ENCODE measurements around the gene P2RY8.
"Not testable (repeated sequence)": the region's sequence is repeated elsewhere in the genome, so short reads cannot be mapped to it uniquely, and the experiment has no call there.

Gene P2RY8

DNA sequence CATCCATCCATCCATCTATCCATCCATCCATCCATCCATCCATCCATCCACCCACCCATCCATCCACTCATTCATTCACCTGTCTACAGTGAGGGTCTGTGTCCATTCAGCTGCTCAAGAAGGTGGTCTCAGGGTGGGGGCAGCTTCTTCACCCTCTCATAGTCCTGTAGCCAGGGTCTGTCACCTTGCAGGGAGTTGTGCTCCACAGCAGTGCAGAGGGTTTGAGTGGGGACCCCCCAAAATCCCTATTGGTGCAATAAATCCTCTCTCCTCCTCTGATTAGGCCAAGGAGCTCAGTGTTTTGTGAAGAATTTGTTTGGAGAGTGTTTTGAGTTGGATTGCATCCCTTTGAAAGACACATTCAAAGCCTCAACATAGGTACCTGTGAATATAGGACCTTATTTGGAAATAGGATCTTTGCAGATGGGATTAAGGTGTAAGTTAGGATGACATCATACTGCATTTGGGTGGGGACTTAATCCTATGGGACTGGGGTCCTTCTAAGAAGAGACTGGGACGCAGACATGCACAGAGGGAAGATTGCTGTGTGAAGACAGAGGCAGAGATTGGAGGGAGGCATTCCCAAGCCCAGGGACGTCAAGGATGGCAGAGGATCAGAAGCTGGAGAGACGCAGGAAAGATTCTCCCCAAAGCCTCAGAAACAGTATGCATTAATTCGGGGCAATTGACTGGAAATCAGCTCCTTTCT lies 12.0 kb downstream of the P2RY8 start:
- no peak for DNase-seq (ENCODE audit: low read depth in 2 of 2)
- H3K4me3 ChIP-seq (replicated peaks in 1 of 2; ENCODE audit: low read depth in 2 of 2, low read length in 2 of 2): no peak overlapping the region

DNA sequence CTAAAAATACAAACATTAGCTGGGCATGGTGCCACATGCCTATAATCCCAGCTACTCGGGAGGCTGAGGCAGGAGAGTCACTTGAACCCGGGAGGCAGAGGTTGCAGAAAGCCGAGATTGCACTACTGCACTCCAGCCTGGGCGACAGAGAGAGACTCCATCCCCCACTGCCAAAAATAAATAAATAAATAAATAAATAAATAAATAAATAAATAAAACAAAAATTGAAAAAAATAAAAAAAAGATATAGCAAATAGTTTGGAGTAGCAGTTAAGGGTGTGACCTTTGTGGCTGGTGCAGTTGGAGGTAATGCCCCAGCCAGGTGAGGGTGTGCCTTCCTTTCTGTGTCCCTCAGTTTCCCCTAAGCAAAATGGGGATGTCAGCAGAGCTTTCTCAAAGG lies 14.1 kb downstream of the P2RY8 start:
- not testable (repeated sequence) for H3K4me3 ChIP-seq (replicated peaks in 1 of 2; ENCODE audit: low read depth in 2 of 2, low read length in 2 of 2); DNase-seq (ENCODE audit: low read depth in 2 of 2)

More for the DNA sequence above, 12.0 kb downstream of the P2RY8 start:
- TF ChIP-seq, protein P1, sequence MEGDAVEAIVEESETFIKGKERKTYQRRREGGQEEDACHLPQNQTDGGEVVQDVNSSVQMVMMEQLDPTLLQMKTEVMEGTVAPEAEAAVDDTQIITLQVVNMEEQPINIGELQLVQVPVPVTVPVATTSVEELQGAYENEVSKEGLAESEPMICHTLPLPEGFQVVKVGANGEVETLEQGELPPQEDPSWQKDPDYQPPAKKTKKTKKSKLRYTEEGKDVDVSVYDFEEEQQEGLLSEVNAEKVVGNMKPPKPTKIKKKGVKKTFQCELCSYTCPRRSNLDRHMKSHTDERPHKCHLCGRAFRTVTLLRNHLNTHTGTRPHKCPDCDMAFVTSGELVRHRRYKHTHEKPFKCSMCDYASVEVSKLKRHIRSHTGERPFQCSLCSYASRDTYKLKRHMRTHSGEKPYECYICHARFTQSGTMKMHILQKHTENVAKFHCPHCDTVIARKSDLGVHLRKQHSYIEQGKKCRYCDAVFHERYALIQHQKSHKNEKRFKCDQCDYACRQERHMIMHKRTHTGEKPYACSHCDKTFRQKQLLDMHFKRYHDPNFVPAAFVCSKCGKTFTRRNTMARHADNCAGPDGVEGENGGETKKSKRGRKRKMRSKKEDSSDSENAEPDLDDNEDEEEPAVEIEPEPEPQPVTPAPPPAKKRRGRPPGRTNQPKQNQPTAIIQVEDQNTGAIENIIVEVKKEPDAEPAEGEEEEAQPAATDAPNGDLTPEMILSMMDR (IDR thresholded peaks at IDR 0.05; ENCODE audit: low read depth, low read length): no peak

DNA sequence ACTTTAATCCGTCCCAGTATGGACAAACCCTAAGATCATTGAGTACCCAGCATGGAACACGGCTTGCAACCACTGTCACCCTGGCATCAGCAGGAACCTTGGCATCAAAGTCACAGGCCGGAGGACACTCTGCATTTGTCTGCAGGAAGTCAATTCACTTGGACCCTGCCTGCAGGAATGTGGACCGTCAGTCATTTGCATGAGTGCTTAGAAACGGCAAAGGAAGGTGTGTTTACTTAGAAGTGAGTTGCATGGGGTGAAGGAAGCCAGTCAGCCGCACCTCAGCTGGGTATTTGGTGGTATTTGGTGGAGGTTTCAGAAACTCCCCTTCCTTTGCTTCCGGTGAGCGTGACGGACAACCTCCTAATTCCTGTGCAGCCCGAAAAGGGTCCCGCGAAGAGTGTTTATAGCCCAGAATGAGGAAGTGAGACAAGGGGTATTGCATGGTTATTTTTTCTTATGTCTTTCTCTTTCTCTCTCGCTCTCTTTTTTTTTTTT lies 15.5 kb downstream of the P2RY8 start:
- no peak overlapping the region for H3K4me3 ChIP-seq (replicated peaks in 1 of 2; ENCODE audit: low read depth in 2 of 2, low read length in 2 of 2)
- TF ChIP-seq, protein P1 (IDR thresholded peaks at IDR 0.05; ENCODE audit: low read depth, low read length): no peak
- DNase-seq (ENCODE audit: low read depth in 2 of 2): no peak

DNA sequence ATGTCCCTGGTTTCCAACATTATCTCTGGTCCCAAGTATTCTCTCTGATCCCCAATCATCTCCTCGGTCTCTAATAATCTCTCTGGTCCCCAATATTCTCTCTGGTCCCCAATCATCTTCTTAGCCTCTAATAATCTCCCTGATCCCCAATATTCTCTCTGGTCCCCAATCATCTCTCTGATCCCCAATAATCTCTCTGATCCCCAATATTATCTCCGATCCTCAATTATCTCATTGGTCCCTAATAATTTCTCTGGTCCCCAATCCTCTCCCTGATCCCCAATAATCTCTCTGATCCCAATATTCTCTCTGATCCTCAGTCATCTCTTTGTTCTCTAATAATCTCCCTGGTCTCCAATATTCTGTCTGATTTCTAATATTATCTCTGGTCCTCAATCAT lies 16.6 kb downstream of the P2RY8 start:
- TF ChIP-seq, protein P1 (IDR thresholded peaks at IDR 0.05; ENCODE audit: low read depth, low read length): no peak
- DNase-seq (ENCODE audit: low read depth in 2 of 2): no peak
- H3K4me3 ChIP-seq (replicated peaks in 1 of 2; ENCODE audit: low read depth in 2 of 2, low read length in 2 of 2): no peak overlapping the region

DNA sequence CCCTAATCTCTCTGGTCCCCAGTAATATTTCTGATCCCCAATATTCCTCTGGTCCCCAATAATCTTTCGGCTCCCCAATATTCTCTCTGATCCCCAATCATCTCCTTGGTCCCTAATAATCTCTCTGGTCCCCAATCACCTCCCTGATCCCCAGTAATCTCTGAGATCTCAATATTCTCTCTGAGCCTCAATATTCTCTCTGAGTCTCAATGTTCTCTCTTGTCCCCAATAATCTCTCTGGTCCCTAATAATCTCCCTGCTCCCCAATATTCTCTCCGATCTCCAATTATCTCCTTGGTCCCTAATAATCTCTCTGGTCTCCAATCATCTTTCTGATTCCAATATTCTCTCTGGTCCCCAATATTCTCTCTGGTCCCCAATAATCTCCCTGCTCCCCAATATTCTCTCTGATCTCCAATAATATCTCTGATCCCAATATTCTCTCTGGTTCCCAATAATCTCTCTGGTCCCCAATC lies 17.9 kb downstream of the P2RY8 start:
- DNase-seq (ENCODE audit: low read depth in 2 of 2): no peak
- H3K4me3 ChIP-seq (replicated peaks in 1 of 2; ENCODE audit: low read depth in 2 of 2, low read length in 2 of 2): no peak overlapping the region
- TF ChIP-seq, protein P1 (IDR thresholded peaks at IDR 0.05; ENCODE audit: low read depth, low read length): no peak

DNA sequence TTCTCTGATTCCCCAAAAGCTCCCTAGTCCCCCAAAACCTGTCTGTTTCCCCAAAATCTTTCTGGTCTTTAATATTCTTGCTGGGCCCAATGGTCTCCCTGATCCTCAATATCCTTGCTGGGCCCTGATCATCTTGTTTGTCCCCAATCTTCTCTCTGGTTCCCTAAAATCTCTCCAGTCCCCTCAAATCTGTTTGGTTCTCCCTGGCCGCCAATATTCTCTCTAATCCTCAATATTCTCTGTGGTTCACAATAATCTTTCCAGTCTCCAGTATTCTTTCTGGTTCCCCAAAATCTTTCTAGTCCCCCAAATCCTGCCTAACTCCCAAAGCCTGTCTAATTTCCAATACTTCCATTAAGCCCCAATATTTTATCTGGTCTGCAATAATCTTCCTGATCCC lies 18.5 kb downstream of the P2RY8 start:
- DNase-seq (ENCODE audit: low read depth in 2 of 2): no peak
- TF ChIP-seq, protein P1 (IDR thresholded peaks at IDR 0.05; ENCODE audit: low read depth, low read length): no peak
- no peak overlapping the region for H3K4me3 ChIP-seq (replicated peaks in 1 of 2; ENCODE audit: low read depth in 2 of 2, low read length in 2 of 2)

DNA sequence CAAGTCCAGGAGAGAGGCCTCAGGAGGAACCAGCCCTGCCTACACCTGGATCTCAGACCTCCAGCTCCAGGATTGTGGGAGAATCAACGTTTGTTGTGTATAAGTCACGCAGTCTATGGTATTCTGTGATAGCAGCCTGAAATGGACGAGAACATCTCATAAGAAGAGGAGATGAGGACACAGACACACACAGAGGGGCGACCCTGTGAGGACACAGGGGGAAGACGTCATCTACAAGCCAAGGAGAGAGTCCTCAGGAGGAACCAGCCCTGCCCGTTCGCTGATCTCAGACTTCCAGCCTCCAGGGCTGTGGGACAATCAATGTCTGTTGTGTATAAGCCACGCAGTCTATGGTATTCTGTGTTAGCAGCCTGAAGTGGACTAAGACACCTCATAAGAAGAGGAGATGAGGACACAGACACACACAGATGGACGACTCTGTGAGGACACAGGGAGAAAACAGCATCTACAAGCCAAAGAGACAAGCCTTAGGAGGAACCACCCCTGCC lies 20.3 kb downstream of the P2RY8 start:
- H3K4me3 ChIP-seq (replicated peaks in 1 of 2; ENCODE audit: low read depth in 2 of 2, low read length in 2 of 2): no peak overlapping the region
- TF ChIP-seq, protein P1 (IDR thresholded peaks at IDR 0.05; ENCODE audit: low read depth, low read length): no peak
- DNase-seq (ENCODE audit: low read depth in 2 of 2): no peak

Data from cardiac fibroblast (primary cell).